Endodermal cell (in vitro differentiated cells): Measurements from ENCODE around the gene LYPD3. TPM values are rescaled to one million over a fixed set of nuclear protein-coding genes. Genes with fewer than 3 reads are reported as not detected.
A peak's percentile ranks its signal among the peaks of the same experiment; 100 is the strongest.

Experiments
- DNase-seq: peaks from one replicate; pipeline ENCODE4 v3.0.0-alpha.2; 2017
- H3K27ac ChIP-seq: 2 replicates; pipeline ENCODE4 v1.5.1; 2013; ENCODE audit warnings: mild to moderate bottlenecking, low read depth, low read length, moderate library complexity
- H3K27me3 ChIP-seq: 2 replicates; pipeline ENCODE4 v1.6.1; 2013; ENCODE audit warnings: mild to moderate bottlenecking, low read length, moderate library complexity; ENCODE audit not compliant: insufficient read depth, control insufficient read depth, poor library complexity, severe bottlenecking
- H3K36me3 ChIP-seq: 2 replicates; pipeline ENCODE4 v1.7.0; 2013; ENCODE audit warnings: mild to moderate bottlenecking, low read length, moderate library complexity; ENCODE audit not compliant: control insufficient read depth, insufficient read depth
- H3K4me1 ChIP-seq: one replicate; pipeline ENCODE4 v1.7.0; 2013; ENCODE audit warnings: low read length; ENCODE audit not compliant: control insufficient read depth, insufficient read depth
- H3K4me3 ChIP-seq: 2 replicates; pipeline ENCODE4 v1.5.1; 2013; ENCODE audit warnings: mild to moderate bottlenecking, low read length, moderate library complexity
- H3K9ac ChIP-seq: 2 replicates; pipeline ENCODE4 v1.6.1; 2013; ENCODE audit warnings: mild to moderate bottlenecking, low read length, moderate library complexity; ENCODE audit not compliant: poor library complexity, severe bottlenecking; ENCODE audit errors: extremely low read depth
- H3K9me3 ChIP-seq: 2 replicates; pipeline ENCODE4 v1.6.1; 2013; ENCODE audit warnings: mild to moderate bottlenecking, low read length, moderate library complexity; ENCODE audit not compliant: control insufficient read depth
- H3K27ac Mint-ChIP-seq: 2 replicates; pipeline ENCODE4 v1.8.0; 2020; ENCODE audit warnings: mixed read lengths
- H3K27me3 Mint-ChIP-seq: 2 replicates; pipeline ENCODE4 v1.8.0; 2021; ENCODE audit warnings: mild to moderate bottlenecking, mixed read lengths; ENCODE audit not compliant: insufficient read depth
- H3K36me3 Mint-ChIP-seq: 2 replicates; pipeline ENCODE4 v1.8.0; 2020; ENCODE audit warnings: low read depth, mixed read lengths
- H3K4me1 Mint-ChIP-seq: 2 replicates; pipeline ENCODE4 v1.8.0; 2020; ENCODE audit warnings: mixed read lengths
- H3K4me3 Mint-ChIP-seq: 2 replicates; pipeline ENCODE4 v1.8.0; 2020; ENCODE audit warnings: mild to moderate bottlenecking, moderate library complexity, mixed read lengths
- H3K9me3 Mint-ChIP-seq: 2 replicates; pipeline ENCODE4 v1.8.0; 2020; ENCODE audit warnings: mild to moderate bottlenecking, mixed read lengths
- WGBS, 2 experiments: methylation state at CpG; one replicate each; pipeline versions ENCODE4 v1.1.5 to v1.1.7; 2013; ENCODE audit warnings: missing lambda C conversion rate in 2 of 2, mixed read lengths in 1 of 2; ENCODE audit not compliant: insufficient coverage in 1 of 2, insufficient read length in 1 of 2; 5-methylcytosine and 5-hydroxymethylcytosine counted together
- total RNA-seq, 2 donors: library from RNA; stranded (reverse); fragmentation: NEBNext Ultra II Directional in 1 of 2; extraction: Animal tissue kit (Norgen Biotek cat#: 25700) in 1 of 2; gene quantifications; 2 replicates in 1 of 2; 3 replicates in 1 of 2; pipeline ENCODE4 v1.2.1, GENCODE V29; 2021
- TF ChIP-seq, protein P1 (sequence below): fragments of 200-600 bp; sonication (generic); conservative IDR thresholded peaks from 2 replicates; pipeline ENCODE4 v1.5.0; 2021; ENCODE audit warnings: antibody characterized with exemption, mild to moderate bottlenecking

The LYPD3 gene
- total RNA-seq, 2 donors from 2014 or later = 0.33 to 0.51 TPM

DNA sequence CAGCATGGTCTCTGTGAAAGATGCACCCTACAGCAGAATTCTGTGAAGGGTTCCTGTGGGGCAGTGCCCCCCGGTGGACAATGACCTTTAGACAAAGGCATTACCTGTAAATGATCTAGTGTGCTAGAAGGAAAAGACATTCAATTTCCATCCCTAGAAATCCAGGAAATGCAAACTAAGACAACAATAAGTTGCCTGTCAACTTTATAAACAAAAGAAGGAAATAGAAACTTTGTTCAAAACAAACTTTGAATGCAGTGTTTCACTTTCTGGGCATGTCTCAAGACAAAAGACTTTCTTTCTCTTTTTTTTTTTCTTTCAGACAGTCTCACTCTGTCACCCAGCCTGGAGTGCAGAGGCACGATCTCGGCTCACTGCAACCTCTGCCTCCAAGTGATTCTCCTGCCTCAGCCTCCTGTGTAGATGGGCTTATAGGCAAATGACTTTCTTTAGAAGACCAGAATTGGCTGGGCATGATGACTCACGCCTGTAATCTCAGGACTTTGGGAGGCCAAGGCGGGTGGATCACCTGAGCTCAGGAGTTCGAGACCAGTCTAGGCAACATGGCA is 35.2 kb downstream of the LYPD3 start:
- Mint-ChIP-seq H3K9me3 (no peaks in the 10 kb centered on the region), H3K4me1 (no peaks in the 10 kb centered on the region), H3K27ac (no peak overlapping the region), H3K4me3 (no peak overlapping the region), H3K27me3 (peaks cover 4% of the 10 kb centered on the region), H3K36me3 (no peaks in the 10 kb centered on the region)
- DNase-seq = peak; percentile 78
- Histone ChIP-seq H3K9ac (no peak overlapping the region), H3K36me3 (no peaks in the 10 kb centered on the region), H3K4me3 (no peak overlapping the region), H3K27me3 (no peaks in the 10 kb centered on the region), H3K9me3 (no peaks in the 10 kb centered on the region), H3K4me1 (no peaks in the 10 kb centered on the region), H3K27ac (no peak overlapping the region)
- 81% methylated on average over 3 to 6 of the region's 6 CpGs for WGBS, 2 experiments
- TF ChIP-seq, protein P1, sequence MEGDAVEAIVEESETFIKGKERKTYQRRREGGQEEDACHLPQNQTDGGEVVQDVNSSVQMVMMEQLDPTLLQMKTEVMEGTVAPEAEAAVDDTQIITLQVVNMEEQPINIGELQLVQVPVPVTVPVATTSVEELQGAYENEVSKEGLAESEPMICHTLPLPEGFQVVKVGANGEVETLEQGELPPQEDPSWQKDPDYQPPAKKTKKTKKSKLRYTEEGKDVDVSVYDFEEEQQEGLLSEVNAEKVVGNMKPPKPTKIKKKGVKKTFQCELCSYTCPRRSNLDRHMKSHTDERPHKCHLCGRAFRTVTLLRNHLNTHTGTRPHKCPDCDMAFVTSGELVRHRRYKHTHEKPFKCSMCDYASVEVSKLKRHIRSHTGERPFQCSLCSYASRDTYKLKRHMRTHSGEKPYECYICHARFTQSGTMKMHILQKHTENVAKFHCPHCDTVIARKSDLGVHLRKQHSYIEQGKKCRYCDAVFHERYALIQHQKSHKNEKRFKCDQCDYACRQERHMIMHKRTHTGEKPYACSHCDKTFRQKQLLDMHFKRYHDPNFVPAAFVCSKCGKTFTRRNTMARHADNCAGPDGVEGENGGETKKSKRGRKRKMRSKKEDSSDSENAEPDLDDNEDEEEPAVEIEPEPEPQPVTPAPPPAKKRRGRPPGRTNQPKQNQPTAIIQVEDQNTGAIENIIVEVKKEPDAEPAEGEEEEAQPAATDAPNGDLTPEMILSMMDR = peak; percentile 70

DNA sequence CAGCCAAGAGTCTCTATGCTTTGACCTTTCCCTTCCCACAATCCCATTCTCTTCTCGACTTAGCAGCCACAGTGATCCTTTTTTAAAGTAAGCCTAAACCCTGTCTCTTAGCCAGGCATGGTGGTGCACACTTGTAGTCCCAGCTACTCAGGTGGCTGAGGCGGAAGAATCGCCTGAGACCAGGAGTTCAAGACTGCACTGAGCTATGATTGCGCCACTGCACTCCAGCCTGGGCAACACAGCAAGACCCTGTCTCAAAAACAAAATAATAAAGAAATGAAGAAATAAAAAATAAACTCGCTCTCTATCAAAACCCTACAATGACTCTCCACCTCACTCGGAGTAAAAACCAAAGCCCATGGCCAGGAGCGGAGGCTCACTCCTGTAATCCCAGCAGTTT is 36.0 kb downstream of the LYPD3 start:
- no peak overlapping the region for H3K27ac ChIP-seq
- no peaks in the 10 kb centered on the region for H3K4me1 ChIP-seq
- H3K4me3 ChIP-seq = no peak overlapping the region
- H3K36me3 ChIP-seq = no peaks in the 10 kb centered on the region
- H3K27ac Mint-ChIP-seq = no peak overlapping the region
- TF ChIP-seq, protein P1 = no peak
- no peaks in the 10 kb centered on the region for H3K27me3 Mint-ChIP-seq
- H3K9me3 Mint-ChIP-seq = no peaks in the 10 kb centered on the region
- H3K36me3 Mint-ChIP-seq = no peaks in the 10 kb centered on the region
- H3K4me3 Mint-ChIP-seq = no peak overlapping the region
- no peaks in the 10 kb centered on the region for H3K4me1 Mint-ChIP-seq
- no peaks in the 10 kb centered on the region for H3K9me3 ChIP-seq
- WGBS, 2 experiments = 87 to 90% methylated on average over 3 to 6 of the region's 7 CpGs
- H3K27me3 ChIP-seq = no peaks in the 10 kb centered on the region
- no peak overlapping the region for H3K9ac ChIP-seq
- no peak for DNase-seq

DNA sequence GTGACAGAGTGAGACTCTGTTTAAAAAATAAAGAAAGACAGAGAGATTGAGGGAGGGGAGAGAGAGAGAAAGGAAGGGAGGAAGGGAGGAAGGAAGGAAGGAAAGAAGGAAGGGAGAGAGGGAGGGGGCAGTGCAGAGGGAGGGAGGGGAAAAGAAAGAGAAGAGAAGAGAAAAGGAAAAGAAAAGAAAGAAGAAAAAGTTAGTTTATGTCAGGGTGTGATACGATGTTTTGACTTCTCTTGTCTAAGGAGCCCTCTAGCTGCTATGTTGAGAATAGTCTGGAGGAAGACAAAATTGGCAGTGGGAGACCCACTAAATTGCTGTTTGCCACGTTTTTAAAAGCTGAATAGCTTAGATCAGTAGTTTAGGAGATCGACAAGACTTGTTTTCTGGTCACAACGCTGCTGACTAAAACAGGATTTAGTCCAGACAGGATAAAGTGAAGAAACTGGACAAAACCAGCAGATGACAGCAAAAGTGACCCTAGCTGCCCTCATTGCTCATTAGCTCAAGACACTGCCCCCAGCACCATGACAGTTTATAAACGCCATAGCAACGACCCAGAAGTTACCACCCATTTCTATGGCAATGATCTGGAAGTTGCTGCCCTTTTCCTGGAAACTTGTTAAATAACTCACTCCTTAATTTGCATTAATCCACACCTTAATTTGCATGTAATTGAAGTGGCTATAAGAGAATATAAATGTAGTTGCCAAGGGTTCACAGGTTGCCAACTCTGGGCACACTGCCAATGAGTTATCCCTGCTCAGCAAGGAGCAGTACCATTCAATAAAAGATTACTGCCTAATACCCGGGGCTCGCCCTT is 39.6 kb downstream of the LYPD3 start:
- no peak overlapping the region for H3K9ac ChIP-seq
- H3K27me3 ChIP-seq = no peaks in the 10 kb centered on the region
- TF ChIP-seq, protein P1 = peak; percentile 72
- H3K36me3 Mint-ChIP-seq = no peaks in the 10 kb centered on the region
- WGBS, 2 experiments = 32 to 45% methylated on average over 5 to 8 of the region's 8 CpGs
- no peak overlapping the region for H3K4me3 Mint-ChIP-seq
- no peaks in the 10 kb centered on the region for H3K4me1 Mint-ChIP-seq
- H3K27ac ChIP-seq = no peak overlapping the region
- no peaks in the 10 kb centered on the region for H3K4me1 ChIP-seq
- H3K9me3 ChIP-seq = no peaks in the 10 kb centered on the region
- no peak overlapping the region for H3K27ac Mint-ChIP-seq
- no peak overlapping the region for H3K4me3 ChIP-seq
- no peaks in the 10 kb centered on the region for H3K9me3 Mint-ChIP-seq
- DNase-seq = peak; percentile 51
- no peaks in the 10 kb centered on the region for H3K36me3 ChIP-seq
- H3K27me3 Mint-ChIP-seq = no peaks in the 10 kb centered on the region
